IMR-90 (cell line): ENCODE results near the gene NPIPA2. TPM values are rescaled to one million over a fixed set of nuclear protein-coding genes. Genes with fewer than 3 reads are reported as not detected.
"Not testable (repeated sequence)": the region's sequence is repeated elsewhere in the genome, so short reads cannot be mapped to it uniquely, and the experiment has no call there.

ENCODE experiments used
- ATAC-seq: fragments of 200-7000 bp; cut with Tn5 transposase; 2 replicates; pipeline ENCODE4 v1.9.1; 2020; ENCODE audit warnings: low read depth, mild to moderate bottlenecking, moderate library complexity
- BruUV-seq: library from RNA; stranded (reverse); fragments of 400-500 nt; replicated peaks from 2 replicates; lab custom pipeline; 2021; lab: Mats Ljungman, UMichigan
- CTCF ChIA-PET: fragments of 300-600 bp; formaldehyde crosslinking; extraction: SDS; loops from one replicate; lab custom pipeline; 2021; ENCODE audit warnings: antibody characterized with exemption; lab: Yijun Ruan, JAX
- POLR2A ChIA-PET: fragments of 300-600 bp; sonication (Branson Sonifier 250); formaldehyde crosslinking; loops from one replicate; lab custom pipeline; 2022; ENCODE audit warnings: antibody characterized with exemption; ENCODE audit not compliant: unreplicated experiment; lab: Charles Lee
- DNase-seq: peaks from one replicate; pipeline ENCODE4 v3.0.0; 2013
- H2AFZ ChIP-seq: replicated peaks from 2 replicates; pipeline ENCODE3; 2013; ENCODE audit warnings: low read length, mild to moderate bottlenecking; ENCODE audit not compliant: poor library complexity
- H2AK5ac ChIP-seq: 2 replicates; pipeline ENCODE4 v1.6.1; 2013; ENCODE audit warnings: low read depth, low read length, inconsistent platforms
- H2AK9ac ChIP-seq: replicated peaks from 2 replicates; pipeline ENCODE3; 2013; ENCODE audit warnings: mild to moderate bottlenecking, low read depth, low read length, moderate library complexity; ENCODE audit not compliant: poor library complexity
- H2BK120ac ChIP-seq: 2 replicates; pipeline ENCODE4 v1.6.1; 2013; ENCODE audit warnings: low read depth, low read length, inconsistent platforms
- H2BK15ac ChIP-seq: 3 replicates; pipeline ENCODE4 v1.6.1; 2013; ENCODE audit warnings: low read depth, low read length, inconsistent platforms
- H2BK20ac ChIP-seq: 2 replicates; pipeline ENCODE4 v1.6.1; 2013; ENCODE audit warnings: low read depth, mild to moderate bottlenecking, inconsistent platforms, low read length, moderate library complexity
- H2BK5ac ChIP-seq: 2 replicates; pipeline ENCODE4 v1.6.1; 2013; ENCODE audit warnings: mild to moderate bottlenecking, low read depth, low read length, inconsistent platforms; ENCODE audit not compliant: poor library complexity, severe bottlenecking
- H3K14ac ChIP-seq: replicated peaks from 2 replicates; pipeline ENCODE4 v1.6.1; 2013; ENCODE audit warnings: low read depth, low read length, inconsistent platforms
- H3K18ac ChIP-seq: 2 replicates; pipeline ENCODE4 v1.6.1; 2013; ENCODE audit warnings: low read depth, low read length, control low read depth
- H3K23ac ChIP-seq: 2 replicates; pipeline ENCODE4 v1.6.1; 2013; ENCODE audit warnings: low read depth, low read length, inconsistent platforms
- H3K27ac ChIP-seq: 2 replicates; pipeline ENCODE4 v1.5.1; 2013; ENCODE audit warnings: mild to moderate bottlenecking, control low read depth, low read length; ENCODE audit not compliant: insufficient read depth
- H3K27me3 ChIP-seq: 2 replicates; pipeline ENCODE4 v1.6.1; 2013; ENCODE audit warnings: low read length; ENCODE audit not compliant: control insufficient read depth, insufficient read depth
- H3K36me3 ChIP-seq: 2 replicates; pipeline ENCODE4 v1.6.1; 2013; ENCODE audit warnings: low read length, mixed read lengths; ENCODE audit not compliant: control insufficient read depth, insufficient read depth
- H3K4ac ChIP-seq: 2 replicates; pipeline ENCODE4 v1.6.1; 2013; ENCODE audit warnings: low read depth, low read length, inconsistent platforms
- H3K4me1 ChIP-seq: 2 replicates; pipeline ENCODE4 v1.6.1; 2013; ENCODE audit warnings: low read length, mixed read lengths; ENCODE audit not compliant: control insufficient read depth, insufficient read depth
- H3K4me2 ChIP-seq: 2 replicates; pipeline ENCODE4 v1.6.1; 2013; ENCODE audit warnings: low read depth, mild to moderate bottlenecking, control low read depth, low read length, moderate library complexity
- H3K4me3 ChIP-seq: 2 replicates; pipeline ENCODE4 v1.5.1; 2013; ENCODE audit warnings: low read depth, mild to moderate bottlenecking, control low read depth, low read length, moderate library complexity; ENCODE audit not compliant: insufficient read depth
- H3K56ac ChIP-seq: 2 replicates; pipeline ENCODE4 v1.6.1; 2013; ENCODE audit warnings: low read length, inconsistent platforms; ENCODE audit not compliant: insufficient read depth; ENCODE audit errors: extremely low read depth
- H3K79me1 ChIP-seq, 2 experiments: 2 replicates each; pipeline ENCODE4 v1.6.1; 2013; ENCODE audit warnings: low read length in 2 of 2, inconsistent platforms in 1 of 2, low read depth in 1 of 2
- H3K9ac ChIP-seq: 2 replicates; pipeline ENCODE4 v1.6.1; 2013; ENCODE audit warnings: low read depth, low read length, control low read depth
- H3K9me1 ChIP-seq: 2 replicates; pipeline ENCODE4 v1.6.1; 2013; ENCODE audit warnings: low read length, inconsistent platforms; ENCODE audit not compliant: insufficient read depth
- H3K9me3 ChIP-seq: 2 replicates; pipeline ENCODE4 v1.6.1; 2013; ENCODE audit warnings: low read length; ENCODE audit not compliant: control insufficient read depth, insufficient read depth
- H4K20me1 ChIP-seq: 2 replicates; pipeline ENCODE4 v1.6.1; 2013; ENCODE audit warnings: low read length, inconsistent platforms; ENCODE audit not compliant: insufficient read depth
- H4K5ac ChIP-seq: 2 replicates; pipeline ENCODE4 v1.6.1; 2013; ENCODE audit warnings: mild to moderate bottlenecking, low read depth, low read length, control low read depth
- H4K8ac ChIP-seq, 2 experiments: 2 replicates each; pipeline ENCODE4 v1.6.1; 2013; ENCODE audit warnings: low read depth in 2 of 2, low read length in 2 of 2, control low read depth in 1 of 2, inconsistent platforms in 1 of 2
- H4K91ac ChIP-seq: 2 replicates; pipeline ENCODE4 v1.6.1; 2013; ENCODE audit warnings: low read depth, low read length, inconsistent platforms; ENCODE audit not compliant: insufficient read depth
- WGBS, 2 experiments: methylation state at CpG; one replicate each; pipeline versions ENCODE4 v1.1.5 to v1.1.7; 2013; ENCODE audit warnings: missing lambda C conversion rate in 2 of 2; ENCODE audit not compliant: insufficient read length in 1 of 2; ENCODE audit errors: extremely low coverage in 2 of 2; 5-methylcytosine and 5-hydroxymethylcytosine counted together
- dilution Hi-C: fragments of 300-500 bp; cut with HindIII; formaldehyde crosslinking; loops from one replicate; pipeline ENCODE4 v1.14.3; 2018; ENCODE audit warnings: low sequenced_read_pairs; ENCODE audit not compliant: unreplicated experiment
- in situ Hi-C: fragments of 300-500 bp; cut with MboI; formaldehyde crosslinking; loops from 3 replicates; pipeline ENCODE4 v1.14.3; 2019; ENCODE audit warnings: low sequenced_read_pairs, inconsistent platforms, mixed read lengths
- intact Hi-C: fragments of 100-400 bp; cut with micrococcal nuclease; formaldehyde crosslinking; loops from 2 replicates; pipeline ENCODE4 v1.10.0; 2022
- polyA plus RNA-seq, 3 experiments: library from polyadenylated mRNA; depleted of rRNA; stranded (reverse); fragments of >200 nt; gene quantifications; 2 replicates each; pipeline ENCODE4 v1.2.3, GENCODE V29; 2012; ENCODE audit warnings: low replicate concordance in 1 of 3
- total RNA-seq: library from RNA; depleted of rRNA; stranded (reverse); fragments of >200 nt; gene quantifications from 2 replicates; pipeline ENCODE4 v1.2.3, GENCODE V29; 2012

The NPIPA2 gene
- total and polyA plus RNA-seq, 2 of the 4 experiments (the other 2 are of a cell fraction): 0.27 TPM; not detected in 1

GRCh38 chr16:14740832-14741385, 1.4 kb upstream of the NPIPA2 start:
- H2AFZ ChIP-seq, H3K4me2 ChIP-seq, CTCF ChIA-PET, H3K36me3 ChIP-seq, H3K4ac ChIP-seq, H4K20me1 ChIP-seq, H2AK5ac ChIP-seq, H2BK5ac ChIP-seq, H3K9me3 ChIP-seq, H3K9me1 ChIP-seq, H4K91ac ChIP-seq, ATAC-seq, H2AK9ac ChIP-seq, BruUV-seq, H3K4me3 ChIP-seq, H4K5ac ChIP-seq, H3K27me3 ChIP-seq, H3K4me1 ChIP-seq, H2BK20ac ChIP-seq, H4K8ac ChIP-seq, POLR2A ChIA-PET, dilution Hi-C loops, H2BK15ac ChIP-seq, intact Hi-C loops, H3K23ac ChIP-seq, H3K27ac ChIP-seq, H2BK120ac ChIP-seq, H3K79me1 ChIP-seq, H3K18ac ChIP-seq, H3K56ac ChIP-seq, DNase-seq, H3K9ac ChIP-seq, in situ Hi-C loops, H3K14ac ChIP-seq: not testable (repeated sequence)
- no CpG with 5 or more reads among the region's 10 CpGs for WGBS, 2 experiments

DNA sequence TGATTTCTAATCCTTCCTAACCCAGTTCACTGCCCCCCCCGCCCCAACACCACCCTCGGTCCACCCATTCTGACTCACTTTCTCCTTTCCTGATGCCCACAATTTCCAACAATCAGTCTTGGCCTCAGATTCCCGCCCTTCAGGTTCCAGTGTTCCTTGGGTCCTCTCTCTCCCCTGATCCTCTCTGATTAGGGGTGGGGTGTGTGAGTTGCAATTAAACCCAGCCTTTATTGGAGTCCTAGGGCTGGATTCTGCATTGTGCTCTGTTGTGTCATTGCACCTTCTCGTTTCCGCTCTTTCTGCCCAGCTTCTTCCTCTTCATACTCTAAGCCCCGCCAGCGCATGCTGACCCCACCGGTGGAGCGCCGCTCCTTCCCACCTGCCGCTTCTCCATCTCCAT, 539 bp upstream of the NPIPA2 start:
- H4K5ac ChIP-seq, H3K56ac ChIP-seq, H3K4me1 ChIP-seq, CTCF ChIA-PET, H3K27ac ChIP-seq, intact Hi-C loops, H3K9ac ChIP-seq, H3K4ac ChIP-seq, H2AK5ac ChIP-seq, H3K27me3 ChIP-seq, H2AK9ac ChIP-seq, H4K91ac ChIP-seq, H3K23ac ChIP-seq, BruUV-seq, H3K4me2 ChIP-seq, dilution Hi-C loops, in situ Hi-C loops, H3K79me1 ChIP-seq, H2BK20ac ChIP-seq, DNase-seq, H2BK120ac ChIP-seq, H3K4me3 ChIP-seq, H2BK15ac ChIP-seq, H3K9me1 ChIP-seq, H2AFZ ChIP-seq, H3K14ac ChIP-seq, H2BK5ac ChIP-seq, H3K18ac ChIP-seq, POLR2A ChIA-PET, H4K8ac ChIP-seq, ATAC-seq, H3K9me3 ChIP-seq, H4K20me1 ChIP-seq, H3K36me3 ChIP-seq: not testable (repeated sequence)
- WGBS, 2 experiments: no CpG with 5 or more reads among the region's 11 CpGs
